ENCODE data around the gene LRRC3. TPM values are rescaled to one million over a fixed set of nuclear protein-coding genes. Genes with fewer than 3 reads are reported as not detected.

The LRRC3 gene
- total and polyA plus RNA-seq, 7 experiments from 2014 or later = 0.06 to 3.3 (median 0.89) TPM

GRCh38 chr21:44418876-44419230 lies 36.5 kb upstream of the LRRC3 start:
- CTCF ChIA-PET = no interaction called here
- DNase-seq = no peak

GRCh38 chr21:44419679-44420078 lies 35.6 kb upstream of the LRRC3 start:
- Histone ChIP-seq H3K9me3 (ENCODE audit: control insufficient read depth in 2 of 3, low read length in 3 of 3) (no peaks in the 10 kb centered on the region), H3K27me3 (ENCODE audit: control insufficient read depth in 2 of 2, insufficient read depth in 2 of 2, low read length in 2 of 2) (no peaks in the 10 kb centered on the region), H3K36me3 (ENCODE audit: control insufficient read depth in 2 of 3, insufficient read depth in 3 of 3, low read length in 3 of 3) (no peaks in the 10 kb centered on the region), H3K4me1 (ENCODE audit: control insufficient read depth in 2 of 2, insufficient read depth in 2 of 2, low read length in 2 of 2) (no peaks in the 10 kb centered on the region), H3K4me3 (ENCODE audit: low read length) (no peak overlapping the region), H3K27ac (ENCODE audit: low read depth, low read length) (no peak overlapping the region)
- no peak overlapping the region for H3K27ac Mint-ChIP-seq
- H3K9me3 Mint-ChIP-seq = peaks cover 0 to 8% (median 0%) of the 10 kb centered on the region in 11 donors
- ATAC-seq (no peak), DNase-seq (no peak)
- intact Hi-C loops (cut with micrococcal nuclease) = loop anchor here in 1 of 2 donors (10.0 kb wide), 1 partner anchor 85 kb away; the partner anchor contains the start of gene CFAP410
- ChIA-PET CTCF (interaction anchor here (0.7 kb wide), 1 partner anchor 9 kb away, joined by 3 read pairs; no protein-coding TSS in a partner anchor), POLR2A (no interaction called here)
- no peak overlapping the region for H3K4me3 Mint-ChIP-seq
- no peaks in the 10 kb centered on the region for H3K27me3 Mint-ChIP-seq
- peaks cover 0 to 31% (median 9%) of the 10 kb centered on the region in 5 donors for H3K36me3 Mint-ChIP-seq
- peaks cover 0 to 5% (median 0%) of the 10 kb centered on the region in 7 donors for H3K4me1 Mint-ChIP-seq

More at GRCh38 chr21:44418876-44419230, 36.5 kb upstream of the LRRC3 start:
- POLR2A ChIA-PET = no interaction called here
- intact Hi-C loops (cut with micrococcal nuclease) = no loop called here
- H3K4me1 Mint-ChIP-seq = peaks cover 0 to 5% (median 0%) of the 10 kb centered on the region in 7 donors
- ATAC-seq = no peak
- Histone ChIP-seq H3K9me3 (ENCODE audit: control insufficient read depth in 2 of 3, low read length in 3 of 3) (no peaks in the 10 kb centered on the region), H3K27ac (ENCODE audit: low read depth, low read length) (no peak overlapping the region), H3K4me3 (ENCODE audit: low read length) (no peak overlapping the region), H3K27me3 (ENCODE audit: control insufficient read depth in 2 of 2, insufficient read depth in 2 of 2, low read length in 2 of 2) (no peaks in the 10 kb centered on the region), H3K36me3 (ENCODE audit: control insufficient read depth in 2 of 3, insufficient read depth in 3 of 3, low read length in 3 of 3) (peaks cover 0 to 4% (median 0%) of the 10 kb centered on the region in 3 experiments), H3K4me1 (ENCODE audit: control insufficient read depth in 2 of 2, insufficient read depth in 2 of 2, low read length in 2 of 2) (no peaks in the 10 kb centered on the region)
- H3K36me3 Mint-ChIP-seq = peaks cover 0 to 38% (median 9%) of the 10 kb centered on the region in 5 donors
- no peaks in the 10 kb centered on the region for H3K27me3 Mint-ChIP-seq
- peaks cover 0 to 8% (median 0%) of the 10 kb centered on the region in 11 donors for H3K9me3 Mint-ChIP-seq
- H3K4me3 Mint-ChIP-seq = no peak overlapping the region
- H3K27ac Mint-ChIP-seq = no peak overlapping the region

DNA sequence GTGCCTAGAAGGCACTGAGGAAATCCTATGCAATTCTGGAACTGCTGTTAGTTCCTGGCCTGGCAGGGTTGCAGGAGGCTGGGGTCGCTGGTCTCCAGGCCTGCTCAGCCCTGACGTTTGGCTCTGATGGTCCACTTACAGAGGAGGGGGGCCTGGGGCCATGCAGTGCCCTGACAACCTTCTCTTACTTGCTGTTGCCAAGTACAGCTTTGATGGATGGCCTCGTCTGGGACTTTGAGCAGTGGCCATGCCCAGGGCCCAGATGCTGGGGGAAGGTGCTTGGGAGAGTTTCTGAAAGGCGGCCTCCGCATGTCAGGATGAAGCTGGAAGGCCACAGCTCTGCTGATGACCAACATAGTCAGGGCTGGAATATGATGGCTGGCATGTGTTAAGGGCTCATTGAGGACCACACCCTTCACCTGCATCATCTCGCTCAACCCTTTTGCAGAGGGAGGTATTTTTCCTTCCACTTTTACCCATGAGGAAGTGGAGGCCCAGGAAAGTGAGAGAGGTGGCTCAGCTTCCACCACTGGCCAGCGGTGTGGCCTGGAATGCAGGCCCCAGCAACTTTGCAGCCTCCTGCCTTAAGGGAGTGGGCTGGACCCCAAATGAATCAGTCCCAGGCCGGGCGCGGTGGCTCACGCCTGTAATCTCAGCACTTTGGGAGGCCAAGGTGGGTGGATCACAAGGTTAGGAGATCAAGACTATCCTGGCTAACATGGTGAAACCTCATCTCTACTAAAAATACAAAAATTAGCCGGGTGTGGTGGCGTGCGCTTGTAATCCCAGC lies 34.7 kb upstream of the LRRC3 start:
- no peaks in the 10 kb centered on the region for H3K36me3 ChIP-seq (ENCODE audit: control insufficient read depth in 2 of 3, insufficient read depth in 3 of 3, low read length in 3 of 3)
- peaks cover 0 to 26% (median 9%) of the 10 kb centered on the region in 5 donors for H3K36me3 Mint-ChIP-seq
- no peaks in the 10 kb centered on the region for H3K9me3 ChIP-seq (ENCODE audit: control insufficient read depth in 2 of 3, low read length in 3 of 3)
- no peaks in the 10 kb centered on the region for H3K27me3 Mint-ChIP-seq
- H3K4me1 ChIP-seq (ENCODE audit: control insufficient read depth in 2 of 2, insufficient read depth in 2 of 2, low read length in 2 of 2) = no peaks in the 10 kb centered on the region
- H3K4me3 ChIP-seq (ENCODE audit: low read length) = no peak overlapping the region
- no peak overlapping the region for H3K27ac ChIP-seq (ENCODE audit: low read depth, low read length)
- intact Hi-C loops (cut with micrococcal nuclease) = loop anchor here in 1 of 2 donors (10.0 kb wide), 1 partner anchor 86 kb away; the partner anchor contains the start of gene CFAP410
- no peak overlapping the region for H3K27ac Mint-ChIP-seq
- no peak for ATAC-seq
- DNase-seq = no peak
- no peaks in the 10 kb centered on the region for H3K27me3 ChIP-seq (ENCODE audit: control insufficient read depth in 2 of 2, insufficient read depth in 2 of 2, low read length in 2 of 2)
- H3K9me3 Mint-ChIP-seq = peaks cover 0 to 8% (median 0%) of the 10 kb centered on the region in 11 donors
- no peak overlapping the region for H3K4me3 Mint-ChIP-seq
- CTCF ChIA-PET = interaction anchor here (0.7 kb wide), 1 partner anchor 8 kb away, joined by 3 read pairs; no protein-coding TSS in a partner anchor
- POLR2A ChIA-PET = no interaction called here
- H3K4me1 Mint-ChIP-seq = peaks cover 0 to 5% (median 0%) of the 10 kb centered on the region in 7 donors

- H3K27me3 Mint-ChIP-seq = no peaks in the 10 kb centered on the region
- Histone ChIP-seq H3K4me3 (ENCODE audit: low read length) (no peak overlapping the region), H3K36me3 (ENCODE audit: control insufficient read depth in 2 of 3, insufficient read depth in 3 of 3, low read length in 3 of 3) (no peaks in the 10 kb centered on the region), H3K4me1 (ENCODE audit: control insufficient read depth in 2 of 2, insufficient read depth in 2 of 2, low read length in 2 of 2) (no peaks in the 10 kb centered on the region), H3K9me3 (ENCODE audit: control insufficient read depth in 2 of 3, low read length in 3 of 3) (no peaks in the 10 kb centered on the region), H3K27ac (ENCODE audit: low read depth, low read length) (no peak overlapping the region), H3K27me3 (ENCODE audit: control insufficient read depth in 2 of 2, insufficient read depth in 2 of 2, low read length in 2 of 2) (no peaks in the 10 kb centered on the region)
- DNase-seq (no peak), ATAC-seq (no peak)
- H3K4me3 Mint-ChIP-seq = no peak overlapping the region
- intact Hi-C loops (cut with micrococcal nuclease) = loop anchor here in 1 of 2 donors (10.0 kb wide), 1 partner anchor 87 kb away; the partner anchor contains the start of gene CFAP410
- peaks cover 0 to 21% (median 9%) of the 10 kb centered on the region in 5 donors for H3K36me3 Mint-ChIP-seq
- POLR2A ChIA-PET = no interaction called here
- CTCF ChIA-PET = no interaction called here
- H3K9me3 Mint-ChIP-seq = peaks cover 0 to 8% (median 0%) of the 10 kb centered on the region in 11 donors
- no peak overlapping the region for H3K27ac Mint-ChIP-seq
- peaks cover 0 to 5% (median 0%) of the 10 kb centered on the region in 7 donors for H3K4me1 Mint-ChIP-seq
Measured at GRCh38 chr21:44421901-44422840, 33.1 kb upstream of the LRRC3 start.

- H3K27me3 Mint-ChIP-seq = no peaks in the 10 kb centered on the region
- CTCF ChIA-PET = no interaction called here
- Histone ChIP-seq H3K4me1 (ENCODE audit: control insufficient read depth in 2 of 2, insufficient read depth in 2 of 2, low read length in 2 of 2) (no peaks in the 10 kb centered on the region), H3K9me3 (ENCODE audit: control insufficient read depth in 2 of 3, low read length in 3 of 3) (no peaks in the 10 kb centered on the region), H3K36me3 (ENCODE audit: control insufficient read depth in 2 of 3, insufficient read depth in 3 of 3, low read length in 3 of 3) (no peaks in the 10 kb centered on the region), H3K27ac (ENCODE audit: low read depth, low read length) (no peak overlapping the region), H3K27me3 (ENCODE audit: control insufficient read depth in 2 of 2, insufficient read depth in 2 of 2, low read length in 2 of 2) (no peaks in the 10 kb centered on the region), H3K4me3 (ENCODE audit: low read length) (no peak overlapping the region)
- POLR2A ChIA-PET = no interaction called here
- H3K9me3 Mint-ChIP-seq = peaks cover 0 to 8% (median 0%) of the 10 kb centered on the region in 11 donors
- H3K36me3 Mint-ChIP-seq = peaks cover 0 to 23% (median 9%) of the 10 kb centered on the region in 5 donors
- DNase-seq = no peak
- H3K4me1 Mint-ChIP-seq = peaks cover 0 to 6% (median 0%) of the 10 kb centered on the region in 7 donors
- intact Hi-C loops (cut with micrococcal nuclease) = loop anchor here in 1 of 2 donors (10.0 kb wide), 1 partner anchor 89 kb away; the partner anchor contains the start of gene CFAP410
- no peak overlapping the region for H3K27ac Mint-ChIP-seq
- no peak for ATAC-seq
- H3K4me3 Mint-ChIP-seq = no peak overlapping the region
Measured at GRCh38 chr21:44423312-44423821, 31.9 kb upstream of the LRRC3 start.

GRCh38 chr21:44423941-44424607 lies 31.2 kb upstream of the LRRC3 start:
- Histone ChIP-seq H3K9me3 (ENCODE audit: control insufficient read depth in 2 of 3, low read length in 3 of 3) (no peaks in the 10 kb centered on the region), H3K36me3 (ENCODE audit: control insufficient read depth in 2 of 3, insufficient read depth in 3 of 3, low read length in 3 of 3) (no peaks in the 10 kb centered on the region), H3K27ac (ENCODE audit: low read depth, low read length) (no peak overlapping the region), H3K27me3 (ENCODE audit: control insufficient read depth in 2 of 2, insufficient read depth in 2 of 2, low read length in 2 of 2) (no peaks in the 10 kb centered on the region), H3K4me3 (ENCODE audit: low read length) (no peak overlapping the region), H3K4me1 (ENCODE audit: control insufficient read depth in 2 of 2, insufficient read depth in 2 of 2, low read length in 2 of 2) (no peaks in the 10 kb centered on the region)
- ChIA-PET CTCF (no interaction called here), POLR2A (no interaction called here)
- H3K4me1 Mint-ChIP-seq = peaks cover 0 to 6% (median 0%) of the 10 kb centered on the region in 7 donors
- H3K4me3 Mint-ChIP-seq = no peak overlapping the region
- DNase-seq = no peak
- H3K36me3 Mint-ChIP-seq = peaks cover 0 to 22% (median 7%) of the 10 kb centered on the region in 5 donors
- intact Hi-C loops (cut with micrococcal nuclease) = loop anchor here in 1 of 2 donors (10.0 kb wide), 1 partner anchor 89 kb away; the partner anchor contains the start of gene CFAP410
- no peak overlapping the region for H3K27ac Mint-ChIP-seq
- H3K27me3 Mint-ChIP-seq = no peaks in the 10 kb centered on the region
- no peak for ATAC-seq
- peaks cover 0 to 11% (median 1%) of the 10 kb centered on the region in 11 donors for H3K9me3 Mint-ChIP-seq

All from naive thymus-derived CD4-positive, alpha-beta T cell (primary cell).